ENCODE measurements around the gene EMILIN2.

DNA sequence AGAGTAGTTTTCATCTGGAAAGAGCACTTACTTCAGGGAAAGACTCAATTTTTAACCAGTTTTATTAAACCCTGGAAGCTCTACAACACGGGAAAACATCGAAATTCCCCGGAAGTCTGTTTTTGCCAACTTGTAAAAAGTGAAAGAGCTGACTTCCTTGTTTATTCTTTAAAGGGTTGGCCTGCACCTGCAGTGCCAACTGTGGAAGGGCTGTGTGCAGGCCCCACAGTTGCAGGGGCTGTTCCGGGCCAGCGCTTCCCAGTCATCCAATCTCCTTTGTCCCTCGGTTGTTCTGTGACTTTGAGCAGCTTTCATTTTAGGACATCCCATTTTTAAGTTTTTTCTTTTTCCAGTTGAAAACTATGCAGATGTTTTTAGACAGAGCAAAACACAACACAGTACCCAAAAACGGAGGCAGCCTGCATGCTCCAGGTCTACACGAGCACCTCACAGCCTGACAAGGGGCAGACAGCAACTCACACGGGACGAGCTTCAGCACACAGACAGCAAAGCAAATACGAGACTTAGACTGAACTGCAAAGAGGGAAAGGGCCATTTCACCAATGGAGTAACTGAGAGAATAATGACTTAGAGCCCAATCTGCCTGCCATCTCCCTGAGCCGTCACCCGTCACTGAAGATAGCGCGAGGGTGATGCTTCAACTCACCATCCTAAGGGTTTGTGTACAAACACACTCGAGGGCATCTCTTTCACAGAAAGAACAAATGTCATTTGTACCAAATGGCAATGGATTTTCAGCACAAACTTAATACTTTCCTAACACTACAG lies 70.6 kb downstream of the EMILIN2 start:
- TF ChIP-seq, protein P1, sequence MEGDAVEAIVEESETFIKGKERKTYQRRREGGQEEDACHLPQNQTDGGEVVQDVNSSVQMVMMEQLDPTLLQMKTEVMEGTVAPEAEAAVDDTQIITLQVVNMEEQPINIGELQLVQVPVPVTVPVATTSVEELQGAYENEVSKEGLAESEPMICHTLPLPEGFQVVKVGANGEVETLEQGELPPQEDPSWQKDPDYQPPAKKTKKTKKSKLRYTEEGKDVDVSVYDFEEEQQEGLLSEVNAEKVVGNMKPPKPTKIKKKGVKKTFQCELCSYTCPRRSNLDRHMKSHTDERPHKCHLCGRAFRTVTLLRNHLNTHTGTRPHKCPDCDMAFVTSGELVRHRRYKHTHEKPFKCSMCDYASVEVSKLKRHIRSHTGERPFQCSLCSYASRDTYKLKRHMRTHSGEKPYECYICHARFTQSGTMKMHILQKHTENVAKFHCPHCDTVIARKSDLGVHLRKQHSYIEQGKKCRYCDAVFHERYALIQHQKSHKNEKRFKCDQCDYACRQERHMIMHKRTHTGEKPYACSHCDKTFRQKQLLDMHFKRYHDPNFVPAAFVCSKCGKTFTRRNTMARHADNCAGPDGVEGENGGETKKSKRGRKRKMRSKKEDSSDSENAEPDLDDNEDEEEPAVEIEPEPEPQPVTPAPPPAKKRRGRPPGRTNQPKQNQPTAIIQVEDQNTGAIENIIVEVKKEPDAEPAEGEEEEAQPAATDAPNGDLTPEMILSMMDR (IDR thresholded peaks at IDR 0.05; ENCODE audit: low read depth, low read length, poor library complexity, severe bottlenecking), result no peak
- TF ChIP-seq EZH2phosphoT487 (IDR thresholded peaks at IDR 0.05; ENCODE audit: borderline replicate concordance, low read length), result no peak
